Measurements from ENCODE around the gene COL8A2. TPM values are rescaled to one million over a fixed set of nuclear protein-coding genes. Genes with fewer than 3 reads are reported as not detected.

The COL8A2 gene
- polyA plus RNA-seq, 1 experiment: 6.8 TPM

- no peak for DNase-seq (ENCODE audit: low read depth)
- no peak overlapping the region for H3K4me3 ChIP-seq (ENCODE audit: low read depth, low read length)
- no peak for TF ChIP-seq CTCF (IDR thresholded peaks at IDR 0.05; ENCODE audit: insufficient read depth, low read depth, low read length)
- H3K36me3 ChIP-seq (ENCODE audit: control insufficient read depth, insufficient read depth, low read length): peaks cover 27% of the 10 kb centered on the region
- ChIA-PET CTCF (interaction anchor here (1.7 to 4.4 kb wide), 2 partner anchors 44 to 96 kb away, joined by 8 to 22 read pairs; no protein-coding TSS in a partner anchor), POLR2A (no interaction called here)
- no peaks in the 10 kb centered on the region for H3K27me3 ChIP-seq (ENCODE audit: control insufficient read depth, insufficient read depth, low read length)
Observed at GRCh38 chr1:36091698-36092097, 33.3 kb downstream of the COL8A2 start.

GRCh38 chr1:36091141-36091540 is 33.9 kb downstream of the COL8A2 start:
- POLR2A ChIA-PET: interaction anchor here (0.6 kb wide), 1 partner anchor 117 kb away, joined by 4 read pairs; no protein-coding TSS in a partner anchor
- CTCF ChIA-PET: interaction anchor here (1.7 to 4.4 kb wide), 2 partner anchors 44 to 97 kb away, joined by 8 to 22 read pairs; no protein-coding TSS in a partner anchor
- Histone ChIP-seq H3K4me3 (ENCODE audit: low read depth, low read length) (no peak overlapping the region), H3K36me3 (ENCODE audit: control insufficient read depth, insufficient read depth, low read length) (peaks cover 27% of the 10 kb centered on the region), H3K27me3 (ENCODE audit: control insufficient read depth, insufficient read depth, low read length) (no peaks in the 10 kb centered on the region)
- no peak for DNase-seq (ENCODE audit: low read depth)
- TF ChIP-seq CTCF (IDR thresholded peaks at IDR 0.05; ENCODE audit: insufficient read depth, low read depth, low read length): no peak

GRCh38 chr1:36089393-36090121 is 35.5 kb downstream of the COL8A2 start:
- no peaks in the 10 kb centered on the region for H3K27me3 ChIP-seq (ENCODE audit: control insufficient read depth, insufficient read depth, low read length)
- no peak for DNase-seq (ENCODE audit: low read depth)
- H3K36me3 ChIP-seq (ENCODE audit: control insufficient read depth, insufficient read depth, low read length): peaks cover 25% of the 10 kb centered on the region
- ChIA-PET CTCF (interaction anchor here (0.6 to 4.4 kb wide), 4 partner anchors 29 to 346 kb away, joined by 3 to 22 read pairs (median 4); partner anchors contain the start of gene AGO1), POLR2A (interaction anchor here (0.6 to 0.7 kb wide), 2 partner anchors 22 to 156 kb away, joined by 3 to 7 read pairs; no protein-coding TSS in a partner anchor)
- peak overlapping the region; percentile 96 for H3K4me3 ChIP-seq (ENCODE audit: low read depth, low read length)
- no peak for TF ChIP-seq CTCF (IDR thresholded peaks at IDR 0.05; ENCODE audit: insufficient read depth, low read depth, low read length)

GRCh38 chr1:36088577-36089392 is 36.2 kb downstream of the COL8A2 start, which contains the start of gene ADPRS:
Gene ADPRS, plus strand, starts transcription at chr1:36088892. Its CDS starts 13 bp downstream, at chr1:36088905.
- POLR2A ChIA-PET: interaction anchor here (0.7 kb wide), 1 partner anchor 156 kb away, joined by 3 read pairs; no protein-coding TSS in a partner anchor

More at GRCh38 chr1:36088577-36089392, 36.2 kb downstream of the COL8A2 start, which contains the start of gene ADPRS:
- peak; percentile 85 for TF ChIP-seq CTCF (IDR thresholded peaks at IDR 0.05; ENCODE audit: insufficient read depth, low read depth, low read length)
- Histone ChIP-seq H3K27me3 (ENCODE audit: control insufficient read depth, insufficient read depth, low read length) (no peaks in the 10 kb centered on the region), H3K4me3 (ENCODE audit: low read depth, low read length) (peak within 1 kb of the TSS; percentile 96), H3K36me3 (ENCODE audit: control insufficient read depth, insufficient read depth, low read length) (peaks cover 19% of the 10 kb centered on the region)
- CTCF ChIA-PET: interaction anchor here (0.6 to 4.4 kb wide), 5 partner anchors 15 to 347 kb away, joined by 3 to 22 read pairs (median 4); partner anchors contain the start of gene AGO1
- no peak for DNase-seq (ENCODE audit: low read depth)
